Activated CD8-positive, alpha-beta memory T cell treated with anti-CD3 and anti-CD28 coated beads, Interleukin-2, amount 50 U/mL, for 1 hour (primary cell): Measurements from ENCODE around the gene SEZ6L2.
"Not testable (repeated sequence)": the region's sequence is repeated elsewhere in the genome, so short reads cannot be mapped to it uniquely, and the experiment has no call there.

Source experiments
- DNase-seq: peaks from one replicate; pipeline ENCODE4 v3.0.0-alpha.2; 2020; ENCODE audit errors: extremely low read depth

SEZ6L2 gene

DNA sequence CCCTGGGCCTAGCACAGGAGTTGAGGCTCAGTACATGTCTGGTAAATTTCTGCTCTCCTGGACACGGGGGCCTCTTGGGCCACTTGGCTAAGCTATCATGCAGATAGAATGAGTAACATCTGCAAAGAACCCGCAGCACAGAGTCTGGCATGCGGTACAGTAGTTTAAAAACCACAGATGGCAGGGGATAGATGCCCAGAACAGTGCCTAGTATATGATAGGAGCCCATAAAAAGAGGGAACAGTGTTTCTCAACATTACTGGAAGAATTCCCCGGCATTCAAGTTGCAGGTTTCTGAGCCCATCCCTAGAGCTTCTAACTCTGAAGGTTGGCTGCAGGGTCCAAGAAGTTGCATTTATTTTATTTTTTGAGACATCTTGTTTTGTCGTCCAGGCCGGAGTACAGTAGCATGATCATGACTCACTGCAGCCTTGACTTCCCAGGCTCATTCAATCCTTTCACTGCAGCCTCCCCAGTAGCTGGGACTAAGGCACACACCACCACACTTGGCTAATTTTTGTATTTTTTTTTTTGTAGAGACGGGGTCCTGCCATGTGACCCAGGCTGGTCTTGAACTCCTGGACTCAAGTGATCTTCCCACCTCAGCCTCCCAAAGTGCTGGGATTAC, 42.1 kb downstream of the SEZ6L2 start:
- no peak for DNase-seq

- no peak for DNase-seq
These were observed 44.7 kb downstream of the SEZ6L2 start for GRCh38 chr16:29854520-29855100.

GRCh38 chr16:29852654-29853053, 46.7 kb downstream of the SEZ6L2 start:
- DNase-seq = no peak

DNA sequence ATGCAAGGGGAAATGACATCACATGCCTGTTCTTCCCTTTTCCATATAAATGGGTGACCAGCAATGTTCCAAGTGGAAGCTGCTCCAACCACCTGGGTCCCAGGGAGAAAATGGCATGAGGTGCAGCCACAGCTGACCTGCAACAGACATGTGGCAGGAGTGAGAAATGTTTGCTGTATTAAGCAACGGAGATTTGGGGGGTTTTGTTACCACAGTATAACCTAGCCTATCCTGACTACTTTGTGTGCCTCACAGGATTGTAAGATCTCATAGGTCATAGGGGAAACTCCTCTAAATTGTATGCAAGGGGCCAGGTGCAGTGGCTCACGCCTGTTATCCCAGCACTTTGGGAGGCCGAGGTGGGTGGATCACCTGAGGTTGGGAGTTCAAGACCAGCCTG, 48.4 kb downstream of the SEZ6L2 start:
- DNase-seq = no peak

DNA sequence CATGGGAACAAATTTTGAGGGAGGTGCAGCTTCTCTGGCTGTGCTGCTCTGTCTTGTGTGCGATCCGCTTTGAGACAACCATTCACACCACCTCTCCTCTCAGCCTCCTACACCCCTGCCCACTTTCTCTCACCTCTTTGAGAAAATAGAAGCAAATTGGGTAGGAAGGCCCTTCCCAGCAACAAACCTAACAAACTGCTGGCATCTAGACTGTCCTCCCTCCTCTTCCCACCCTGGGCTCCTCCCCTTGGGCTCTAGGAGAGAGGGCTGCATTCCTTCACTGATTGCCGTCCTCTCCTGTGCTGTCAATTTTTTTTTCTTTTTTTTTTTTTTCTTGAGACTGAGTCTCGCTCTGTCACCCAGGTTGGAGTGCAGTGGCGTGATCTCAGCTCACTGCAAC, 49.8 kb downstream of the SEZ6L2 start:
- DNase-seq = no peak

GRCh38 chr16:29848420-29849297, 50.7 kb downstream of the SEZ6L2 start:
- DNase-seq = peak; percentile 48

DNA sequence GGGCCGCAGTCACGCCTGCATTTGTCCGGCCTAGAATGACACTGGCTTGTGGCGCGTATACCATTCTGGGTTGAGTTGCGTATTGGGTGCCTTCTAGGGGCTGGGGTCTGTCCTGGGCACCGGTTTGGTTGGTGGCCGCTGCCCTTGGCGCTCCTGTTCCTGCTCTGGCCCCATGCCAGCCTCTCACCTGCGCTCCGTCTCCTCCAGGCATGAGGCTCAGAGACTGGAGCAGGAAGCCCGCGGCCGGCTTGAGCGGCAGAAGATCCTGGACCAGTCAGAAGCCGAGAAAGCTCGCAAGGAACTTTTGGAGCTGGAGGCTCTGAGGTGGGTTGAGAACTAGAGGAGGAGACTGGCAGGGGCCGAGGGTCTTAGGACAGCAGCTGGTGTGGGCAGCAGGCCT, 53.7 kb downstream of the SEZ6L2 start:
- DNase-seq = no peak

GRCh38 chr16:29844575-29845331, 54.6 kb downstream of the SEZ6L2 start:
- DNase-seq = no peak

GRCh38 chr16:29843931-29844330, 55.4 kb downstream of the SEZ6L2 start:
- no peak for DNase-seq

DNA sequence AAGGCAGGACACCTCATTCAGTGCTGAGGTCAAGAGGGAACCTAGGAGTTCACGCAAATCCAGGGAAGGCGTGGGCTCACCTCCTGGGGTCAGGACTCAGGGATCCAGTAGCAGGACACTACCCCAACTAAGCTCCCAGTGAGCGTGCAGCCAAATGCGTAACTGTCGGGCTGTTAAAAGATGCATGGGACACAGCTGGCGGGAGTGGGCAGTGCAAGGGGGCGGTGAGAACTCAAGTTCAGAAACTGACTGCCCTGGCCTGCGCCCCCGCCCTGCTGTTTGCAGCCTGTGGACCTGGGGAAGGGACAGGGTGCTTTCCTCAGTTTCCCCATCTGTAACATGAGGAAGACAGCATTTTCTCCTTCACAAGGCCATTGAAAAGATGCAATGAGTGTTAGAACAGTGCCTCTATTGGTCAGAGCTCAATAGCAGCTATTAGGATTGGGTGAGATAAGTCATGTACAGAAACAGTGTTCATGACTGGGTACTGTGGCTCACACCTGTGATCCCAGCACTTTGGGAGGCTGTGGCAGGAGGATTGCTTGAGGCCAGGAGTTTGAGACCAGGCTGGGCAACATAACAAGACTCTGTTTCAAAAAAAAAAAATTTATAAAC, 56.5 kb downstream of the SEZ6L2 start:
- no peak for DNase-seq

GRCh38 chr16:29841631-29842030, 57.7 kb downstream of the SEZ6L2 start:
- no peak for DNase-seq

DNA sequence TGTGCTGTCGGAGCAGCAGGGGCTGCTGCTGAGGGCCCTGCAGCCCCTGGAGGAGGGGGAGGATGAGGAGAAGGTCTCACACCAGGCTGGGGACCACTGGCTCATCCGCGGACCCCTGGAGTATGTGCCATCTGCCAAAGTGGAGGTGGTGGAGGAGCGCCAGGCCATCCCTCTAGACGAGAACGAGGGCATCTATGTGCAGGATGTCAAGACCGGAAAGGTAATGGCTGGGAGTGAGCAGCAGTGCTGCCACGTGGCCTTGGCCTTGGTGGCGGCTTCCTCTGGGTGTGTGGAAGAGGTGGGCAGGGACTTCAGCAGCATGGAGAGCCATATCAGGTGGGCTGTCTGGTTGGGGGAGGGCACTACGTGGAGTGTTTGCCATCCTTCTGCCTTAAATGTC, 59.1 kb downstream of the SEZ6L2 start:
- no peak for DNase-seq

GRCh38 chr16:29839822-29840221, 59.5 kb downstream of the SEZ6L2 start:
- DNase-seq = no peak

DNA sequence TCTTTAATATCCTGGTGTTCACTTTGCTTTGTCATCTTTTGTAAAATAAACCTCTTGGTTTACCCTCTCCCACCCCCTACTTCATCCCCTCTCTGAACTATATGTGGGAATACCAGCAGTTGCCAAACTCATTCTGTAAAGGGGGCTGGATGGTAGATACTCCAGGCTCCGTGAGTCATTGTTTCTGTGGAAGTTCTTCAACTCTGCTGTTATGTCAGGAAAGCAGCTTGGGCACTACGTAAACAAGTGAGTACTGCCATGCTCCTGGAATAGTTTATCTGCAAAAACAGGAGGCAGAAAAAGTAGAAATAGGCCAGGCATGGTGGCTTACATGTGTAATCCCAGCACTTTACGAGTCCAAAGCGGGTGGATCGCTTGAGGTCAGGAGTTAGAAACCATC, 61.5 kb downstream of the SEZ6L2 start:
- DNase-seq = no peak

DNA sequence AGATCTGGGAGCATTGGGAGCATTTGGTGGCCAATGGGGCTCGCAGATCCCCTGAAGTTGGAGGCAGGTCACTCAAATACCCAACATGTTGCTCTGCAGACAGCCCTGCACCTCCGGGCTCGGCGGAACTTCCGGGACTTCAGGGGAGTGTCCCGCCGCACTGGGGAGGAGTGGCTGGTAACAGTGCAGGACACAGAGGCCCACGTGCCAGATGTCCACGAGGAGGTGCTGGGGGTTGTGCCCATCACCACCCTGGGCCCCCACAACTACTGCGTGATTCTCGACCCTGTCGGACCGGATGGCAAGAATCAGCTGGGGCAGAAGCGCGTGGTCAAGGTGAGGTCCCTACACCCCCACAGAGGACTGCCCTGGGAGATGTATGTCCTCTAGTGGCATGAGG, 62.7 kb downstream of the SEZ6L2 start:
- DNase-seq = no peak

DNA sequence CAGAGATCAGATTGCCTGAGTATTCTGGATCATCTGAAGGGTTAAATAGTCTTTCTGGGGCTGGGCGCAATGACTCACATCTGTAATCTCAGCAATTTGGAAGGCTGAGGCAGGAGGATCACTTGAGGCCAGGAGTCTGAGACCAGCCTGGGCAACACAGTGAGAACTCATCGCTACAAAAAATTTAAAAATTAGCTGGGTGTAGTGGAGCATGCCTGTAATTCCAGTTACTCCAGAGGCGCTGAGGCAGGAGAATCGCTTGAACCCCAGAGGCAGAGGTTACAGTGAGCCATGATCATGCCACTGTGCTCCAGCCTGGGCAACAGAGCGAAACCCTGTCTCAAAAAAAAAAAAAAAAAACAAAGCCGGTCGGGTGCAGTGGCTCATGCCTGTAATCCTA, 63.4 kb downstream of the SEZ6L2 start:
- no peak for DNase-seq

DNA sequence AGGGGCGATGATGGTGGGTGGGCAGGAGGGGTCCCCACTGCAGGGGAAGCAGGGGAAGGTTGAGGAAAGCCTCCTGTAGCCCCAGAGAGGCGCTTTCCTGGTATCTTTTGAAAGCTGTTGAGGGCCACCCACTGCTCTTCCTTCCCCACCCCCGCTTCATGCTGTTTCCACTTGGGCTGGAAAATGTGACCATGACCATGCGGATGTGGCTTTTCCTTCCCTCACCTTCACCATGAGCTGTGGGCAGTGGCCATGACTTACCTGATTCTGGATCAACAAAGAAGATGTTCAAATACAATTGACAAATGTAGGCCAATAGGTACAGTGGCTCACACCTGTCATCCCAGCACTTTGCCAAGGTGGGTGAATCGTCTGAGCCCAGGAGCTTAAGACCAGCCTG, 65.3 kb downstream of the SEZ6L2 start:
- no peak for DNase-seq

DNA sequence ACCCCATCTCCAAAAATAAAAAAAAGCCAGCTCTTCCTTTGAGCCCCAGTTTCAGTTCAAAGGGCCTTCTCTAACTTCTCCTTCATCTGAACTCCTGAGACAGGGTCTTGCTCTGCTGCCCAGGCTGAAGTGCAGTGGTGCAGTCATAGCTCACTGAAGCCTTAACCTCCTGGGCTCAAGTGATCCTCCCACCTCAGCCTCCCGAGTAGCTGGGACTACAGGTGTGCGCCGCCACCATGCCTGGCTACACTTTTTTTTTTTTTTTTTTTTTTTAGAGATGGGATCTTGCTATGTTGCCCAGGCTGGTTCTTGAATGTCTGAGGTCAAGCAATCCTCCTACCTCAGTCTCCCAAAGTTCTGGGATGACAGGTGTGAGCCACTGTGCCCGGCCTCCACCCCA, 66.1 kb downstream of the SEZ6L2 start:
- DNase-seq = not testable (repeated sequence)

DNA sequence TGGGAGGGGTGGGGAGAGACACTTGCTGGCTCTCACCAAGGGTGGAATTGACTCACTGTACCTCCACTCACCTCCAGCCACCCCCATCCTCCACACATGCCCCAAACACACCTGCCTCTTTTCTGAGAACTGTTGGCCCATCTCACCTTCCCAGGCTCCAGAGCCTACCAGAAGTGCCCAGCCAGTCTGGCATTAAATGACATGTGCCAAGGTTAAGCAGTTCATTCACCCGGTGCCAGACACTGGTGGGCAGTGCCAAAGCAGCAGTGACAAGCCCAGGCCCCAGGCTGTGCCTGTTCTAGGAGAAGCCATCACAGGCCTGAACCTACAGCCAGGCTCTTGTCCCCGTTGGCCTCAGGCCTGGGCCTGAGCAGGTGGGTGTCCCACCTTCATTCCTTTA, 67.9 kb downstream of the SEZ6L2 start:
- DNase-seq = no peak

DNA sequence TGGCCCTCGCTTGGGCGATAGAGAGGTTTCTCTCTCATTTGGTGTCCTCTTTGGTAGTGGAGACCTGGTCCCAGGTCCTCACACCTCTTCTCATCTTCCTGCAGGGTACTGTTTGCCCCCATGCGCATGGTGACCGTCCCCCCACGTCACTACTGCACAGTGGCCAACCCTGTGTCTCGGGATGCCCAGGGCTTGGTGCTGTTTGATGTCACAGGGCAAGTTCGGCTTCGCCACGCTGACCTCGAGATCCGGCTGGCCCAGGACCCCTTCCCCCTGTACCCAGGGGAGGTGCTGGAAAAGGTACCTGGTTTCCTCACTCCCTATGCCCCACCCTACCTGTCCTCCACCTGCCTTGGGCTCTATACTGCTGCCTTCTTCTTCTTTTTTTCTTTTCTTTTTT, 68.6 kb downstream of the SEZ6L2 start:
- no peak for DNase-seq

- DNase-seq = no peak
These were observed 73.0 kb downstream of the SEZ6L2 start for GRCh38 chr16:29826342-29826695.
